ENCODE results near the gene SLC35B1.
"Not testable (repeated sequence)": the region's sequence is repeated elsewhere in the genome, so short reads cannot be mapped to it uniquely, and the experiment has no call there.

SLC35B1 gene

GRCh38 chr17:49734515-49735490, 27.0 kb upstream of the SLC35B1 start:
- no peak for DNase-seq

DNA sequence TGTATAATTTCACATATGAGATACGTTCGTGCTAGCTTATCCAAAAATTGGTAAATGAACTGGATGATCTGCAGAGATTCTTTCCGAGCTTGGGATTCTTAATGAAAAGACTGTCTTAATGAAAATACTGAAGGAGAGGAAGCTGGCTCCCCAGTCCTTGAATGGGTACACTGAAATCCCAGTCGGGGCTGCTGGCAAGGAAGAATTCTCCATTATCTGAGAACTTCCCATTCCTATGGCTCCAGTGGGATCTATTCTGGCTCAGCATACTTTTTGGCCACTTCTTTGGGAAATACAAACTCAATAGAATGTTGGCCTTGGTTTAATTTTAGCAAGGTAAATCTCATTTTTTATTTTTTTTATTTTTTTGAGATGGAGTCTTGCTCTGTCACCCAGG, 23.7 kb upstream of the SLC35B1 start:
- DNase-seq = no peak

- DNase-seq = no peak
Observed at GRCh38 chr17:49730785-49731434, 23.1 kb upstream of the SLC35B1 start.

- no peak for DNase-seq
Observed at GRCh38 chr17:49730078-49730784, 22.5 kb upstream of the SLC35B1 start.

- DNase-seq = no peak
Observed at GRCh38 chr17:49729069-49729468, 21.3 kb upstream of the SLC35B1 start.

- no peak for DNase-seq
Observed at GRCh38 chr17:49728425-49728824, 20.7 kb upstream of the SLC35B1 start.

GRCh38 chr17:49727380-49727779, 19.6 kb upstream of the SLC35B1 start:
- DNase-seq = no peak

GRCh38 chr17:49725452-49726130, 17.8 kb upstream of the SLC35B1 start:
- DNase-seq = no peak

- not testable (repeated sequence) for DNase-seq
Observed at GRCh38 chr17:49724552-49724951, 16.8 kb upstream of the SLC35B1 start.

DNA sequence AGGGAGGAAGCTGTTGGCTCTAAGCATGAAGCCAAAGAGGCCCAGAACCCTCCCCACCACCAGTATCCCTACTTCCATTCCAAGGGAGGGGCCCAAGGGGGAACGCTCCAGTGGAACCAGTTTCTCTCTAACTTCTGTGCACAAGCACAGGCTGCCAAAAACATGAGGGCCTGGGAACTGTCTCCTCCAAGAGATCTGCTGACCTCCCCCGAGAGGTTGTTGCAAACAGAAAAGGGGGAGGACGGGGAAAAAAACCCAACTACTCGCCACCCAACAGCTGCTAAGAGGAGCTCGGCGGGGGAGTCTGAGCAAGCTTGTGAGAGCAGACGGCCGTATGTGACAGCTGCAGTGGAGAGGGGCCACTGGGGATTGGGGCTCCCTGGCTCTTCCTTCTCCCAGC, 15.7 kb upstream of the SLC35B1 start:
- DNase-seq = no peak

GRCh38 chr17:49722066-49722465, 14.3 kb upstream of the SLC35B1 start:
- DNase-seq = no peak

DNA sequence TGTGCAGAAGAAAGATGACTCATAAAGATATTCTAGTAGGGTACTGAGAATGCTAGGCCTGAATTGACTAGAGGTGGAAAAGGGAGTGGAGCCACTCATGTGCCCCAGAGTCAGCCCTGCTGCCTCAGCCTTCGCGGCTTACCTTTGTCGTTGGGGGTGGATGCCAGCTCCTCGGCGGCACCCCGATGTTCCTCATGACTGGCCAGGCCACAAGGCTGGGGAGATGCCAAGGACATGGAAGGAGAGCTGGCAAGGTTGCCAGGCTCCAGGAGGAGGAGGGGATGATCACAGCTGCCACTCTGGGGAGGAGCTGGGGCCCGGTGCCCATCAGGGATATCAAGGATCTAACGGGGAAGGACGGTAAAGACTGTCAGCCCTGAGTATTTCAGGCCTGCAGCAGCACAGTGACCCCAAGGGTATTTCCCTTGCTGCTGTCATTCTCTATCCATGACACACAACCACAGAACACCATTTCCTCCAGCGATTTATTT, 9.7 kb upstream of the SLC35B1 start:
- DNase-seq = no peak

DNA sequence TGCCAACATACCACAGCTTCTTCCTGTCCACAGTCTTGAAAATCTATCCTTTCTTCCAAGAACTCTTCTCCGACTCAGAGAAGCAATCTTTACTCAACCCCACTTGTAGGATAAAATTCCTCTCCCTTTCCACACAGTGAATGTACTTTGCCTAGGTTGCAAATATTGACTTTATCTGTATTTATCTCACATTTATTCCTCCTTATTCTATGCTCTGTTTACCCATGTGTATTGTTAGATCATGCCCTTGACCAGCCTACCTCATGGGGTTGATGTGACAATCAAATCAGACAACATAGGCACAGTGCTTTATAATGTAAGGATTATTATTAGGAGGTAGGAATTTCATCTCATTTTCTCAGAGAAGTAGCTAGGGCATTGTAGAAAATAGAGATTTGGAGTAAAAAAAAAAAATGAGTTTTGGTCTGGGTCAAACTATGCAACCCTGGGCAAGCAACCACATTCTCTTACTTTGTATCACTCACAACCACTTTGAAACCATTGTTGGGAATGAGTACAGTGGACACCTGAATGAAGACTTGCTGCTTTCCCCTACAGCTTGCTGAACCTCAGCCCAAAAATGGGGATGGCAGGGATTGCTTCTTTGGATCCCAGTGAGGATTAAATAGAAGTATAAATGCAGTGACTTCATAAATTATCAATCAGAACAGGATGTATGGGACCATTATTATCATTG, 9.1 kb upstream of the SLC35B1 start:
- DNase-seq = no peak

GRCh38 chr17:49715717-49716279, 8.0 kb upstream of the SLC35B1 start:
- DNase-seq = no peak

- DNase-seq = no peak
Observed at GRCh38 chr17:49715216-49715615, 7.5 kb upstream of the SLC35B1 start.

DNA sequence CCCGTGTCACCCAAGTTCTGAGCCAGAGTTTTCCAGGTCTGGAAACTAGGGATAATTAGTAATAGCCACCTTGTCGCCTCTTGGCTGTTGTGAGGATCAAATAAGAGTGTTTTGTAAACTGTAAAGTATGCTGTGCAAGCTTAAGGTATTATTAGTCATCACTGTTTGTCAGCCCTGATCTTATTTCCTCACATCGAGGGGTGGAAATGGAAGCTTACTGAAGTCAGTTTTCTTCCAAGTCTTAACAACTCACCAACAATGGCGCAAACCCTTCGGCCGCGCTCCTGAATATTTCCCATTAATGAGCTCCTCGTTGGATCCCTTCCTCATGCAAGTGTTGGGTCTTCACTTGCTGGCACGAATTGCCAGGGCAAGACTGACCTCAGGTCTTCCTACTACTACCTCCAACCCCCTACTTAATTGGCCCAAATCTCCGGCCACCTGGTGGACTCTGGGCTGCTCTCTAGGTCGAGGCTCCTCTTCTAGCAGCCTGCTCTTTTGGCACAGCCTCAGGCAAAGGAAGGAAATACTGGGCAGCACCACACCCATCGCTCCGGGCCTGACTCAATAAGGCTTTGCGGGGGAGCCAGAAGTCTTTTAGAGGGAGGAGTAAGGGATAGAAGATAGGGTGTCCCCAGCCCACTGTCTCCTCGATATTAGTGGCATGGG, 885 bp upstream of the SLC35B1 start:
- DNase-seq = no peak

- DNase-seq = no peak
Observed at GRCh38 chr17:49707246-49707607, 537 bp downstream of the SLC35B1 start.

DNA sequence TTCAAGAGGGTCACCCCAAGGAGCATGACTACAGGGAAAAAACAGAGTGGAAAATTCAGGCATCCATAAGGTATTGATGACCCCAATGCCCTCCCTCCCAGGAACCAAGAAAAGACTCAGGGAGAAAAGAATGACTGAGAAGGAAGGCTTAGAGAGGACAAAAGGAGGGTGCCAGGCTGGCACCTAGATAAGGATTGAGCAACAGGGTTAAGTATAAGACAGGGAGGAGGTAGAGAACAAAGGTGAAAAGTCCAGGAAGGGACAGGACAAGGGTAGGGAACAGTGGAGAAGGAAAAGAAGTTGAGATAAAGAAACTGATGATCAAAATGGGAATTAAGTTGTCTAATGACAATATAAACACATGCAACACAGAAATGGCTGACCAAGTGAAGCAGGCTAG, 2.5 kb downstream of the SLC35B1 start:
- DNase-seq = no peak

DNA sequence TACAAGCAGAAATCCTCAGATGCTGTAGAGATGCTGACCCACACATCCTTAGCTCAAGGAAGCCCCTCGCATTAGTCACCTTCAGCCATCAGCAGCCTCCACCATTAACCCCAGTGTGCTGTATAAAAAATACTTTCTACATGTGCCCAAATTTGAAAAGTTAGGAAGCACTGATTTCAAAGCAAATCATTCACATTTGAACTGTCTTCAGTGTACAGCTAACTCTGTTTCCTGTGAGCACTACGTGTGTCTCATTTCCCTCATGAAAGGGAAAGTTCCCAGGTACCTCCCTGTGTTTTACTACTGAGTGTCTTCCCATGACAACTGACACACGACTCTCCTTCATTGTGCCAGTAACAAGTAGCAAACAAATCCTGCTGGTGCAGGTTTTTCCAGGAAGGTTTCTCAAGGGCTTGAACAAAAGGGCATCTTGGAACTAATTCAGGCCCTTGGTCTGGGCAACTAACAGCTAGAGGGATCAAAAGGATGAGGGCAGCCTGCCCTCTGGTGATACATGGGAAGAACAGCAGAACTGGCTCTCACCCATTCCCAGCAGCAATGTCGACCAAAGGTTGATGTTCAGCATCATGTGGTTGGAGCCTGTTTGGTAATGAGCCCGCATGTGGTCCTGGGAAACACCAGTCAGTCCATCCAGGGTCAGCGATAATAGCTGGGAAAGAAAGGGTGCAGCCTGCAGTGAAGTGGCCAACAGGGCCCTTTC, 4.0 kb downstream of the SLC35B1 start:
- peak; percentile 60 for DNase-seq

GRCh38 chr17:49700960-49701359, 6.8 kb downstream of the SLC35B1 start:
- no peak for DNase-seq

All from NCI-H2029 treated with DMSO at 0.1 percent for 48 hours (cell line).